OCI-LY1 (cell line): Measurements from ENCODE around the gene BTBD17.

Experiments
- EZH2 ChIP-seq: fragments of 200-600 bp; sonication (generic), shearing (Covaris generic); IDR thresholded peaks from 2 replicates; pipeline ENCODE4 v1.8.0; 2017; ENCODE audit warnings: borderline replicate concordance, mixed run types, mild to moderate bottlenecking, antibody characterized with exemption, low read length, moderate library complexity, mixed read lengths
- TF ChIP-seq, protein P1 (sequence below): fragments of 200-600 bp; sonication (generic), shearing (Covaris generic); IDR thresholded peaks from 2 replicates; pipeline ENCODE4 v1.5.1; 2017; ENCODE audit warnings: mild to moderate bottlenecking, antibody characterized with exemption, low read length, moderate library complexity, mixed read lengths

DNA sequence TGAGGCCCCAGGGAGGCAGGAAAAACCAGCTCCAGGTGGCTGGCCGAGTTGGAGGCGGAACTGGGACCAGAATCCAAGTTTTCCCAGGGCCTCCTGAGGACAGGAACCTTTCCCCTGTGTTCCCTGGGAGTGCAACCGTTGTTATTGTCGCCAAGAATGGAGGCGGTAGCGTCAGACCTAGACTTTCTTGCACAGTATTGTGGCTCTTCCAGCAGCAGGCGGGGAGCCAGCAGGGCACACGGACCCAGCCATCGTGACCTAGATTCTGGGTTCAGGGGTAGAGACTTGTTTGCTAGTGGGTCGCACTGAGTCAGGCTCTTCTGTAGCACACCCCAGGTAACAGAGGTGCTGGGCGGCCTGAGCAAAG is 36.3 kb downstream of the BTBD17 start:
- TF ChIP-seq, protein P1, sequence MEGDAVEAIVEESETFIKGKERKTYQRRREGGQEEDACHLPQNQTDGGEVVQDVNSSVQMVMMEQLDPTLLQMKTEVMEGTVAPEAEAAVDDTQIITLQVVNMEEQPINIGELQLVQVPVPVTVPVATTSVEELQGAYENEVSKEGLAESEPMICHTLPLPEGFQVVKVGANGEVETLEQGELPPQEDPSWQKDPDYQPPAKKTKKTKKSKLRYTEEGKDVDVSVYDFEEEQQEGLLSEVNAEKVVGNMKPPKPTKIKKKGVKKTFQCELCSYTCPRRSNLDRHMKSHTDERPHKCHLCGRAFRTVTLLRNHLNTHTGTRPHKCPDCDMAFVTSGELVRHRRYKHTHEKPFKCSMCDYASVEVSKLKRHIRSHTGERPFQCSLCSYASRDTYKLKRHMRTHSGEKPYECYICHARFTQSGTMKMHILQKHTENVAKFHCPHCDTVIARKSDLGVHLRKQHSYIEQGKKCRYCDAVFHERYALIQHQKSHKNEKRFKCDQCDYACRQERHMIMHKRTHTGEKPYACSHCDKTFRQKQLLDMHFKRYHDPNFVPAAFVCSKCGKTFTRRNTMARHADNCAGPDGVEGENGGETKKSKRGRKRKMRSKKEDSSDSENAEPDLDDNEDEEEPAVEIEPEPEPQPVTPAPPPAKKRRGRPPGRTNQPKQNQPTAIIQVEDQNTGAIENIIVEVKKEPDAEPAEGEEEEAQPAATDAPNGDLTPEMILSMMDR = no peak
- no peak for TF ChIP-seq EZH2
